ENCODE results near the gene ME3.

GRCh38 chr11:86706338-86707131 is 34.1 kb upstream of the ME3 start:
- TF ChIP-seq FOXP2 (optimal IDR thresholded peaks at IDR 0.05; ENCODE audit: borderline replicate concordance, extremely low read depth, extremely low read length, insufficient read depth) = no peak
- no peak for TF ChIP-seq REST (IDR thresholded peaks at IDR 0.05; ENCODE audit: insufficient read depth in 1 of 2, low read depth in 2 of 2, low read length in 2 of 2)

All from PFSK-1 (cell line).